Keratinocyte (primary cell): ENCODE results near the gene HEG1. TPM values are rescaled to one million over a fixed set of nuclear protein-coding genes. Genes with fewer than 3 reads are reported as not detected.
"Not testable (repeated sequence)": the region's sequence is repeated elsewhere in the genome, so short reads cannot be mapped to it uniquely, and the experiment has no call there.

Experiments used
- DNase-seq: peaks from one replicate; pipeline ENCODE4 v3.0.0-alpha.2; 2011; ENCODE audit warnings: low read depth, missing footprints, low spot score
- FAIRE-seq: peaks from 2 replicates; lab custom pipeline; 2011; peaks lifted over from hg19 to GRCh38; lab: Jason Lieb, UNC
- H2AFZ ChIP-seq: 2 replicates; pipeline ENCODE4 v1.6.0; 2012; ENCODE audit warnings: low read length, control low read depth, inconsistent platforms; ENCODE audit not compliant: control insufficient read depth
- H3K27ac ChIP-seq: 2 replicates; pipeline ENCODE4 v1.5.1; 2011; ENCODE audit warnings: low read length; ENCODE audit not compliant: control insufficient read depth, insufficient read depth
- H3K27me3 ChIP-seq: 3 replicates; pipeline ENCODE4 v1.6.0; 2011; ENCODE audit warnings: low read length; ENCODE audit not compliant: control insufficient read depth, insufficient read depth; ENCODE audit errors: extremely low read depth
- H3K36me3 ChIP-seq, 2 experiments: 2 replicates in 1 of 2; 3 replicates in 1 of 2; pipeline ENCODE4 v1.5.1; 2011; ENCODE audit warnings: low read length in 2 of 2, mild to moderate bottlenecking in 1 of 2; ENCODE audit not compliant: control insufficient read depth in 2 of 2, insufficient read depth in 2 of 2; ENCODE audit errors: extremely low read depth in 1 of 2
- H3K4me1 ChIP-seq: 3 replicates; pipeline ENCODE4 v1.5.1; 2011; ENCODE audit warnings: low read length; ENCODE audit not compliant: control insufficient read depth, insufficient read depth; ENCODE audit errors: extremely low read depth
- H3K4me2 ChIP-seq: 3 replicates; pipeline ENCODE4 v1.6.0; 2011; ENCODE audit warnings: low read depth, low read length; ENCODE audit not compliant: control insufficient read depth, insufficient read depth; ENCODE audit errors: extremely low read depth
- H3K4me3 ChIP-seq, 3 experiments: fragments of 200-600 bp in 1 of 3; sonication (generic) in 1 of 3; 2 replicates in 2 of 3; 3 replicates in 1 of 3; pipeline ENCODE4 v1.5.1; 2011 to 2016; ENCODE audit warnings: low read length in 3 of 3, mild to moderate bottlenecking in 3 of 3, control low read depth in 2 of 3, inconsistent platforms in 1 of 3, low read depth in 1 of 3, mixed read lengths in 1 of 3, mixed run types in 1 of 3, moderate library complexity in 1 of 3; ENCODE audit not compliant: control insufficient read depth in 2 of 3, insufficient read depth in 2 of 3; ENCODE audit errors: extremely low read depth in 1 of 3
- H3K79me2 ChIP-seq: 2 replicates; pipeline ENCODE4 v1.6.0; 2012; ENCODE audit warnings: low read length; ENCODE audit not compliant: control insufficient read depth, insufficient read depth
- H3K9ac ChIP-seq: 3 replicates; pipeline ENCODE4 v1.6.0; 2011; ENCODE audit warnings: low read length; ENCODE audit not compliant: control insufficient read depth, insufficient read depth; ENCODE audit errors: extremely low read depth
- H3K9me1 ChIP-seq: 3 replicates; pipeline ENCODE4 v1.6.0; 2011; ENCODE audit warnings: low read length; ENCODE audit not compliant: control insufficient read depth, insufficient read depth; ENCODE audit errors: extremely low read depth
- H3K9me3 ChIP-seq: 2 replicates; pipeline ENCODE4 v1.5.1; 2012; ENCODE audit warnings: low read depth, low read length; ENCODE audit not compliant: control insufficient read depth
- H4K20me1 ChIP-seq: 3 replicates; pipeline ENCODE4 v1.6.0; 2011; ENCODE audit warnings: low read length; ENCODE audit not compliant: control insufficient read depth, insufficient read depth; ENCODE audit errors: extremely low read depth
- CTCF ChIP-seq, 3 experiments: IDR thresholded peaks in 1 of 3; conservative IDR thresholded peaks in 1 of 3; optimal IDR thresholded peaks in 1 of 3; 2 replicates in 2 of 3; 3 replicates in 1 of 3; pipeline versions ENCODE3 to v1.5.1; 2011; ENCODE audit warnings: low read length in 3 of 3, mild to moderate bottlenecking in 3 of 3, moderate library complexity in 2 of 3, control low read depth in 1 of 3, inconsistent platforms in 1 of 3; ENCODE audit not compliant: insufficient read depth in 2 of 3; ENCODE audit errors: extremely low read depth in 1 of 3
- EZH2 ChIP-seq: IDR thresholded peaks from one replicate; pipeline ENCODE4 v1.6.1; 2012; ENCODE audit warnings: inconsistent platforms, mild to moderate bottlenecking, low read length, moderate library complexity
- dilution Hi-C: fragments of 300-500 bp; cut with MboI; formaldehyde crosslinking; loops from one replicate; pipeline ENCODE4 v1.7.0; 2020; ENCODE audit warnings: low sequenced_read_pairs; ENCODE audit not compliant: extremely low pct_ligation_motif_present
- polyA plus RNA-seq, 5 experiments: library from polyadenylated mRNA; depleted of rRNA in 3 of 5; stranded (reverse) in 3 of 5; stranded (forward) in 1 of 5; unstranded in 1 of 5; fragments of >200 nt; gene quantifications; 1 replicate in 1 of 5; 2 replicates in 3 of 5; 3 replicates in 1 of 5; pipeline versions ENCODE4 v1.2.1 to v1.2.3, GENCODE V29; 2011 to 2012; ENCODE audit warnings: missing spikeins in 2 of 5, low read depth in 1 of 5, low replicate concordance in 1 of 5

HEG1 gene
- polyA plus RNA-seq, 1 donor (not counting 4 experiments of a cell fraction or from before 2014, with no cell fraction given): 12.7 TPM

- Histone ChIP-seq H2AFZ (no peak overlapping the region), H3K9me3 (no peaks in the 10 kb centered on the region), H3K4me3 (no peak overlapping the region), H3K9me1 (no peaks in the 10 kb centered on the region), H3K27me3 (no peaks in the 10 kb centered on the region), H3K79me2 (no peaks in the 10 kb centered on the region), H3K4me2 (no peak overlapping the region), H4K20me1 (no peaks in the 10 kb centered on the region), H3K9ac (no peak overlapping the region), H3K36me3 (peaks cover 2 to 9% of the 10 kb centered on the region in 2 experiments), H3K27ac (no peak overlapping the region), H3K4me1 (no peaks in the 10 kb centered on the region)
- dilution Hi-C loops: no loop called here
- FAIRE-seq: no peak
- no peak for DNase-seq
- TF ChIP-seq EZH2: no peak
- no peak for TF ChIP-seq CTCF (optimal IDR thresholded peaks at IDR 0.05 in 1 of 3, IDR thresholded peaks at IDR 0.05 in 1 of 3, conservative IDR thresholded peaks at IDR 0.05 in 1 of 3; ENCODE audit: extremely low read depth in 1 of 3, insufficient read depth in 2 of 3, low read length in 3 of 3)
These were observed 29.4 kb upstream of the HEG1 start for GRCh38 chr3:125085166-125085565.

- DNase-seq: no peak
- dilution Hi-C loops: no loop called here
- no peaks in the 10 kb centered on the region for H4K20me1 ChIP-seq
- H3K9me1 ChIP-seq: no peaks in the 10 kb centered on the region
- H3K36me3 ChIP-seq: peaks cover 2 to 9% of the 10 kb centered on the region in 2 experiments
- no peaks in the 10 kb centered on the region for H3K79me2 ChIP-seq
- H2AFZ ChIP-seq: no peak overlapping the region
- peaks cover 4% of the 10 kb centered on the region for H3K4me1 ChIP-seq
- H3K9ac ChIP-seq: no peak overlapping the region
- no peak overlapping the region for H3K27ac ChIP-seq
- TF ChIP-seq EZH2: no peak
- TF ChIP-seq CTCF (optimal IDR thresholded peaks at IDR 0.05 in 1 of 3, IDR thresholded peaks at IDR 0.05 in 1 of 3, conservative IDR thresholded peaks at IDR 0.05 in 1 of 3; ENCODE audit: extremely low read depth in 1 of 3, insufficient read depth in 2 of 3, low read length in 3 of 3): no peak
- H3K4me2 ChIP-seq: no peak overlapping the region
- H3K4me3 ChIP-seq: no peak overlapping the region
- no peak for FAIRE-seq
- no peaks in the 10 kb centered on the region for H3K9me3 ChIP-seq
- no peaks in the 10 kb centered on the region for H3K27me3 ChIP-seq
These were observed 28.0 kb upstream of the HEG1 start for GRCh38 chr3:125083776-125084175.

- H3K27ac ChIP-seq, H3K9me1 ChIP-seq, DNase-seq, FAIRE-seq, H3K79me2 ChIP-seq, dilution Hi-C loops, H3K4me2 ChIP-seq, H3K27me3 ChIP-seq, H3K4me1 ChIP-seq, H2AFZ ChIP-seq, H3K36me3 ChIP-seq, H4K20me1 ChIP-seq, H3K9me3 ChIP-seq, H3K9ac ChIP-seq, H3K4me3 ChIP-seq: not testable (repeated sequence)
These were observed 26.5 kb upstream of the HEG1 start for GRCh38 chr3:125082339-125082738.
